Umbilical cord (tissue), 2 donors: ENCODE data around the gene LPCAT3. TPM values are rescaled to one million over a fixed set of nuclear protein-coding genes. Genes with fewer than 3 reads are reported as not detected.
A peak's percentile ranks its signal among the peaks of the same experiment; 100 is the strongest.

Experiments used
- DNase-seq: peaks from one replicate; pipeline ENCODE4 v3.0.0-alpha.2; 2015; ENCODE audit warnings: low spot score
- total RNA-seq: library from RNA; depleted of rRNA; stranded (reverse); fragments of >200 nt; gene quantifications from one replicate; pipeline ENCODE4 v1.2.3, GENCODE V29; 2014; ENCODE audit warnings: low replicate concordance; ENCODE audit not compliant: insufficient read depth

LPCAT3 gene
- total RNA-seq, 1 donor from 2014 or later = 4.8 TPM

DNA sequence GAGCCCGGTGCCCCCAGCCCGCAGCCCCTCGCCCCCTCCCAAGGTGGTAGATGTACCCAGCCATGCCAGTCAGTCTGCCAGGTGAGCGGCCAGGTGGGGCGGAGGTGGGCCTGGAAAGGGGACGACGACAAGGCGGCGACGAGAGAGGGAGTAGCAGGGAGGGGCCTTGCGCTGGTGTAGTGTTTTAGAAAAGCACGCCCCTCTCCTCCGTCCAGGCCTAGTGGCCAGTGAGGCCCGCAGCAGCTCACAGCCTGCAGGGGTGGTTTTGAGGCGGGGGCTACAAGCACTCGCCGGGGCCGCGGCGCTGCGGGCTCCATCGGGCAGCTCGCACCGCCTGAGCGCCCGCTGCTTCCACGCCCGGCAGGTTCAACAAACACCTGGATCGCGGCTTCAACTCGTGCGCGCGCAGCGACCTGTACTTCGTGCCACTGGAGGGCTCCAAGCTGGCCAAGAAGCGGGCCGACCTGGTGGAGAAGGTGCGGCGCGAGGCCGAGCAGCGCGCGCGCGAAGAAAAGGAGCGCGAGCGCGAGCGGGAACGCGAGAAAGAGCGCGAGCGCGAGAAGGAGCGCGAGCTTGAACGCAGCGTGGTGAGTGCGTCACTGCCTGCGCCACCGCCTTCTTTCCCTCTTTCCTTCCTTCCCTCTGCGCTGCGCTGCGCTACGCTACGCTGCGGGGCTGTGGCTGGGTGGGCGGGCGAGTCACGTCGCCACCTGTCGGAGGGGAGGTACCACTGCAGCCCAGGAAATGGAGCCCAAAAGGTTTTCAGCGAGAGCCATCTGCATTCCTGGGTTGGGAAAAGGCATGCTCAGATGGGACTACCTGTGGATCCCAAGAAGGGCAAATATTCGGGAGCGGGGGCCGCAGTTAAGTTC lies 80.6 kb downstream of the LPCAT3 start:
- DNase-seq = peak; percentile 97

DNA sequence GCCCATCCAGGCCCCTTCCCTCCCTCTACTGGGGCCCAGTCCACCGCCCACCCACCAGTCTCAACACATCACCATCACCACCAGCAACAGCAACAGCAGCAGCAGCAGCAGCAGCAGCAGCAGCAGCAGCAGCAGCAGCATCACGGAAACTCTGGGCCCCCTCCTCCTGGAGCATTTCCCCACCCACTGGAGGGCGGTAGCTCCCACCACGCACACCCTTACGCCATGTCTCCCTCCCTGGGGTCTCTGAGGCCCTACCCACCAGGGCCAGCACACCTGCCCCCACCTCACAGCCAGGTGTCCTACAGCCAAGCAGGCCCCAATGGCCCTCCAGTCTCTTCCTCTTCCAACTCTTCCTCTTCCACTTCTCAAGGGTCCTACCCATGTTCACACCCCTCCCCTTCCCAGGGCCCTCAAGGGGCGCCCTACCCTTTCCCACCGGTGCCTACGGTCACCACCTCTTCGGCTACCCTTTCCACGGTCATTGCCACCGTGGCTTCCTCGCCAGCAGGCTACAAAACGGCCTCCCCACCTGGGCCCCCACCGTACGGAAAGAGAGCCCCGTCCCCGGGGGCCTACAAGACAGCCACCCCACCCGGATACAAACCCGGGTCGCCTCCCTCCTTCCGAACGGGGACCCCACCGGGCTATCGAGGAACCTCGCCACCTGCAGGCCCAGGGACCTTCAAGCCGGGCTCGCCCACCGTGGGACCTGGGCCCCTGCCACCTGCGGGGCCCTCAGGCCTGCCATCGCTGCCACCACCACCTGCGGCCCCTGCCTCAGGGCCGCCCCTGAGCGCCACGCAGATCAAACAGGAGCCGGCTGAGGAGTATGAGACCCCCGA lies 81.4 kb downstream of the LPCAT3 start:
- no peak for DNase-seq

DNA sequence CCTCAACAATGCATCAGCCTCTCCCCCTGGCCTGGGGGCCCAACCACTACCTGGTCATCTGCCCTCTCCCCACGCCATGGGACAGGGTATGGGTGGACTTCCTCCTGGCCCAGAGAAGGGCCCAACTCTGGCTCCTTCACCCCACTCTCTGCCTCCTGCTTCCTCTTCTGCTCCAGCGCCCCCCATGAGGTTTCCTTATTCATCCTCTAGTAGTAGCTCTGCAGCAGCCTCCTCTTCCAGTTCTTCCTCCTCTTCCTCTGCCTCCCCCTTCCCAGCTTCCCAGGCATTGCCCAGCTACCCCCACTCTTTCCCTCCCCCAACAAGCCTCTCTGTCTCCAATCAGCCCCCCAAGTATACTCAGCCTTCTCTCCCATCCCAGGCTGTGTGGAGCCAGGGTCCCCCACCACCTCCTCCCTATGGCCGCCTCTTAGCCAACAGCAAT lies 82.1 kb downstream of the LPCAT3 start:
- DNase-seq = no peak

GRCh38 chr12:6935371-6936193 lies 82.7 kb downstream of the LPCAT3 start:
- no peak for DNase-seq

DNA sequence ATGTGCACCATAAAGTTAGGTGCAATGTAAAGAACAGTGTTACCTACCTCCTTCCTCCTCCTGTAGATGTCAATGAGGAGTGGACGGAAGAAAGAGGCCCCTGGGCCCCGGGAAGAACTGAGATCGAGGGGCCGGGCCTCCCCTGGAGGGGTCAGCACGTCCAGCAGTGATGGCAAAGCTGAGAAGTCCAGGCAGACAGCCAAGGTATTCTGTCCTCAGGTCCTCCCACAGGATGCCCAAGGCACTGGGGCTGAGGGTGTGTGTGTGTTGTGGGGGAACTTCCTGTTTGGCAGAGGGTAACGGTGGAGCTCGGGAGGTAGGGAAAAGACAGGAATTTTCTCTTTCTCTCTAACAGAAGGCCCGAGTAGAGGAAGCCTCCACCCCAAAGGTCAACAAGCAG lies 84.2 kb downstream of the LPCAT3 start:
- no peak for DNase-seq

GRCh38 chr12:6932766-6933165 lies 85.5 kb downstream of the LPCAT3 start:
- no peak for DNase-seq

GRCh38 chr12:6929466-6930452 lies 88.5 kb downstream of the LPCAT3 start:
- no peak for DNase-seq

DNA sequence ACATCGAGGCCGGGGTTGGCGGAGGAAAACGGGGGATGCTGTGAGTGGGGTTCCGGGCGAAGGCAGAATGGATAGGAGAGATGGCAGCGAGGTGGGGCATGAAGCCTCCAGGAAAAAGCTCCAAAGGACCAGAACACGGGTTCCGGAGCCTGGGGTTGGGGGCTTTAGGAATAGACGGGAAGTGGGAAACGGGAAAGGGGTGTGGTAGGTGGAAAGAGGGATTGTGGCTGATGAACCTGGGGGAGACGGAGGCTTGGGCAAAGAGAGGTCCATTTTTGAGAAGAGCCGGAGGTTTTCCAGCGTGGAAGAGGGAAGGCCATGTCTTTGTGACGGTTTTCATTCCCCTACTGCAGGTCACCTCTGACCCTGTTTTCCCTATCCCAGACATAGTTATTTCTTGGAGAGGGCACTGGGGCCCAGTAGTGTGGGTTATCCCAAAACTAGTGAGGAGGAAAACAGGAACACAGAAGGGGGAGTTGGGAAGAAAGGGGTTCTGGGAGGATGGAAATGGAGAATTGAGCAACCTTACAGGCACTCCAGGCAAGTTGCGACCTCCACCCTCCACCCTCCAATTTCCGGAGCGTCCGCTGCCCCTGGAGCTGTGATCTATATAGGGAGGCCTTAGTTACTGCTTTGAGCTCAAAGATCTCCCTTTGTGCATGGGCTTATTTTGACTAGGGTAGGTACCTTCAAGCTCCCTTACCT lies 89.4 kb downstream of the LPCAT3 start:
- no peak for DNase-seq

- no peak for DNase-seq
Measured at GRCh38 chr12:6928022-6928702, 90.1 kb downstream of the LPCAT3 start.

DNA sequence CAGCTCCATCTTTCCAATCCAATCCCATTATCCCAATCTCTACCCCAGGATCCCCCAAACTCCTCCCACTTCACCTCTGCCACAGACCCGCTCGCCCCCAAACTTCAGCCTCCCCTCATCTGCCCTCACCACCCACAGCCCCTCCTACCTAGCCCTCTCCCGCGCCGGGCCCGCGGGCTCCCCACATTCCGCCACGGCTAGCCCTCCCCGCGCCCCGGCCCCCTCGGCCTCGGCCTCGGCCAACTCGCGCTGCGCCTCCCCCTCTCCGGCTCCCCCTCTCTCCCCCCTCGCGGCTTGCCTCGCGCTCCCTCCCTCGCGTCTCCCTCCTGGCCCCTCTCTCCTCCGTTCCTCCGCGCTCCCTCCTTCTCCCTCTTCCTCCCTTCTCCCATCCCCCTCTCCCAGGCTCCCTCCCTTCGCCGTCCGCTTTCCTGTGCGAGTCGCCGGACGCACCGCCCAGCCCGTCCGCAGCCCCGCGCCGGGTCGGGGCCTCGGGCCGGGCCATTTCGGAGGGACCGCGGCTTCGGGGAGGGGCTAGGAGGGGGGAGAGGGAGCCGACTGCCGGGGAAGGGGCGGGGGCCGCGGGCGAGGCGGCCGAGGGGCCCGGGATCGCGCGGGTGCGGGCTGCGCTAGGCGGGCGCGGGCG lies 90.8 kb downstream of the LPCAT3 start, which contains the start of gene ATN1:
ATN1 (plus strand) TSS at position 581 of the 643 bp plus-strand sequence. CDS start 6,043 bp downstream, outside the sequence.
- peak; percentile 96 for DNase-seq

Other genes starting within 250 kb of the LPCAT3 start
- gene LAG3, start 246.0 kb downstream of the LPCAT3 start, total RNA-seq = 1.7 TPM
- 10.4 TPM for gene CD4, start 228.9 kb downstream of the LPCAT3 start, total RNA-seq
- gene GPR162, start 196.7 kb downstream of the LPCAT3 start, total RNA-seq = 1.9 TPM
- 74.6 TPM for gene P3H3, start 190.1 kb downstream of the LPCAT3 start, total RNA-seq
- 2.4 TPM for gene GNB3, start 177.6 kb downstream of the LPCAT3 start, total RNA-seq
- 11.1 TPM for gene CDCA3, start 167.2 kb downstream of the LPCAT3 start, total RNA-seq
- 50.6 TPM for gene USP5, start 166.3 kb downstream of the LPCAT3 start, total RNA-seq
- 743 TPM for gene TPI1, start 150.9 kb downstream of the LPCAT3 start, total RNA-seq
- gene SPSB2, start 145.2 kb downstream of the LPCAT3 start, total RNA-seq = 7.0 TPM
- gene LRRC23, start 113.7 kb downstream of the LPCAT3 start, total RNA-seq = 8.4 TPM
- gene ENO2, start 103.9 kb downstream of the LPCAT3 start, total RNA-seq = 19.7 TPM
- 7.9 TPM for gene ATN1, start 90.5 kb downstream of the LPCAT3 start, total RNA-seq
- not detected for gene RNU7-1, start 74.7 kb downstream of the LPCAT3 start, total RNA-seq
- 228 TPM for gene C12orf57, start 74.5 kb downstream of the LPCAT3 start, total RNA-seq
- 18.3 TPM for gene PTPN6, start 67.1 kb downstream of the LPCAT3 start, total RNA-seq
- gene PHB2, start 47.8 kb downstream of the LPCAT3 start, total RNA-seq = 147 TPM
- 17.6 TPM for gene EMG1, start 47.6 kb downstream of the LPCAT3 start, total RNA-seq
- gene C1S, start 42.2 kb upstream of the LPCAT3 start, total RNA-seq = 201 TPM
- 141 TPM for gene C1R, start 74.0 kb upstream of the LPCAT3 start, total RNA-seq
- 56.3 TPM for gene C1RL, start 90.7 kb upstream of the LPCAT3 start, total RNA-seq
- gene RBP5, start 110.4 kb upstream of the LPCAT3 start, total RNA-seq = 3.9 TPM
- 15.4 TPM for gene CLSTN3, start 111.9 kb upstream of the LPCAT3 start, total RNA-seq
- 43.3 TPM for gene PEX5, start 171.2 kb upstream of the LPCAT3 start, total RNA-seq